ENCODE data around the gene CEMIP.

CEMIP gene

GRCh38 chr15:80840182-80841130, 61.3 kb downstream of the CEMIP start:
- intact Hi-C loops (cut with DNase I) = no loop called here
- peak in 1 of 10 donors; percentile 56 for DNase-seq

GRCh38 chr15:80841541-80841940, 62.4 kb downstream of the CEMIP start:
- intact Hi-C loops (cut with DNase I) = no loop called here
- DNase-seq = no peak

- DNase-seq = peak in 4 of 10 donors; percentile 49 to 84 (median 84)
- intact Hi-C loops (cut with DNase I) = no loop called here
Observed at GRCh38 chr15:80844011-80844732, 65.0 kb downstream of the CEMIP start.

GRCh38 chr15:80846031-80846815, 67.1 kb downstream of the CEMIP start:
- intact Hi-C loops (cut with DNase I) = no loop called here
- DNase-seq = no peak

- intact Hi-C loops (cut with DNase I) = no loop called here
- no peak for DNase-seq
Observed at GRCh38 chr15:80849308-80849707, 70.1 kb downstream of the CEMIP start.

GRCh38 chr15:80850941-80851451, 71.8 kb downstream of the CEMIP start:
- DNase-seq = no peak
- intact Hi-C loops (cut with DNase I) = no loop called here

- DNase-seq = no peak
- intact Hi-C loops (cut with DNase I) = no loop called here
Observed at GRCh38 chr15:80852676-80853075, 73.5 kb downstream of the CEMIP start.

GRCh38 chr15:80854104-80854503, 74.9 kb downstream of the CEMIP start:
- DNase-seq = peak; percentile 35 to 94 (median 68)
- intact Hi-C loops (cut with DNase I) = no loop called here

- intact Hi-C loops (cut with DNase I) = no loop called here
- peak in 3 of 10 donors; percentile 61 to 88 (median 88) for DNase-seq
Observed at GRCh38 chr15:80855206-80855605, 76.0 kb downstream of the CEMIP start.

GRCh38 chr15:80856400-80856799, 77.2 kb downstream of the CEMIP start:
- intact Hi-C loops (cut with DNase I) = no loop called here
- peak in 1 of 10 donors; percentile 35 for DNase-seq

- intact Hi-C loops (cut with DNase I) = no loop called here
- peak in 3 of 10 donors; percentile 33 to 82 (median 79) for DNase-seq
Observed at GRCh38 chr15:80856809-80857377, 77.7 kb downstream of the CEMIP start.

GRCh38 chr15:80861731-80862170, 82.6 kb downstream of the CEMIP start:
- DNase-seq = peak in 2 of 10 donors; percentile 70 to 83
- intact Hi-C loops (cut with DNase I) = no loop called here

GRCh38 chr15:80864666-80865065, 85.5 kb downstream of the CEMIP start:
- DNase-seq = peak in 1 of 10 donors; percentile 1
- intact Hi-C loops (cut with DNase I) = no loop called here

GRCh38 chr15:80866936-80867335, 87.8 kb downstream of the CEMIP start:
- intact Hi-C loops (cut with DNase I) = no loop called here
- peak in 1 of 10 donors; percentile 1 for DNase-seq

GRCh38 chr15:80870366-80870765, 91.2 kb downstream of the CEMIP start:
- DNase-seq = peak in 1 of 10 donors; percentile 67
- intact Hi-C loops (cut with DNase I) = no loop called here

GRCh38 chr15:80870893-80871292, 91.7 kb downstream of the CEMIP start:
- DNase-seq = no peak
- intact Hi-C loops (cut with DNase I) = no loop called here

GRCh38 chr15:80871858-80872257, 92.7 kb downstream of the CEMIP start:
- peak in 1 of 10 donors; percentile 54 for DNase-seq
- intact Hi-C loops (cut with DNase I) = no loop called here

GRCh38 chr15:80873366-80873952, 94.3 kb downstream of the CEMIP start:
- peak in 7 of 10 donors; percentile 17 to 85 (median 40) for DNase-seq
- intact Hi-C loops (cut with DNase I) = no loop called here

- intact Hi-C loops (cut with DNase I) = no loop called here
- DNase-seq = peak in 9 of 10 donors; percentile 21 to 88 (median 44)
Observed at GRCh38 chr15:80875568-80876347, 96.6 kb downstream of the CEMIP start.
